HCT116 (cell line): ENCODE results near the gene NEURL2. TPM values are rescaled to one million over a fixed set of nuclear protein-coding genes. Genes with fewer than 3 reads are reported as not detected.

ENCODE experiments used
- ATAC-seq: fragments of 200-7000 bp; cut with Tn5 transposase; 2 replicates; pipeline ENCODE4 v1.9.1; 2020; ENCODE audit warnings: mild to moderate bottlenecking, moderate library complexity
- BruUV-seq: library from RNA; stranded (reverse); fragments of 400-500 nt; replicated peaks from 2 replicates; lab custom pipeline; 2021; lab: Mats Ljungman, UMichigan
- CTCF ChIA-PET: fragments of 300-600 bp; sonication (Branson Sonifier 250); formaldehyde crosslinking; loops from one replicate; lab custom pipeline; 2021; ENCODE audit warnings: antibody characterized with exemption; lab: Charles Lee
- POLR2A ChIA-PET: fragments of 300-600, 350-600 bp; sonication (Branson Sonifier 250); formaldehyde crosslinking; loops from one replicate; lab custom pipeline; 2021; ENCODE audit warnings: antibody characterized with exemption; lab: Charles Lee
- RAD21 ChIA-PET, 2 experiments: fragments of 300-600 bp; sonication (Branson Sonifier 250); formaldehyde crosslinking; loops; one replicate each; lab custom pipeline; 2023; ENCODE audit warnings: low total read pairs in 2 of 2; ENCODE audit not compliant: uncharacterized antibody in 2 of 2, unreplicated experiment in 2 of 2, low non-redundant PET in 1 of 2; lab: Charles Lee
- DNase-seq: peaks from one replicate; pipeline ENCODE4 v3.0.0-alpha.2; 2010; ENCODE audit warnings: low read depth, low spot score
- H2AFZ ChIP-seq: fragments of 200-600 bp; shearing (Covaris generic), sonication (generic); 2 replicates; pipeline ENCODE4 v1.6.1; 2017; ENCODE audit warnings: low read depth, mixed run types, mixed read lengths, antibody characterized with exemption, low read length; ENCODE audit not compliant: poor library complexity, severe bottlenecking
- H3K27ac ChIP-seq: 2 replicates; pipeline ENCODE4 v1.5.1; 2012; ENCODE audit warnings: low read depth, low read length
- H3K27me3 ChIP-seq: fragments of 200-600 bp; sonication (generic); 2 replicates; pipeline ENCODE4 v1.6.1; 2016; ENCODE audit warnings: mixed run types, low read length, mixed read lengths; ENCODE audit not compliant: insufficient read depth
- H3K36me3 ChIP-seq, 2 experiments: fragments of 200-500 bp in 1 of 2; fragments of 200-600 bp in 1 of 2; sonication (Bioruptor generic) in 1 of 2; sonication (generic) in 1 of 2; 2 replicates each; pipeline versions ENCODE4 v1.5.1 to v1.6.1; 2014 to 2016; ENCODE audit warnings: low read length in 2 of 2, inconsistent platforms in 1 of 2, mixed read lengths in 1 of 2, mixed run types in 1 of 2; ENCODE audit not compliant: insufficient read depth in 2 of 2, control insufficient read depth in 1 of 2
- H3K4me1 ChIP-seq, 2 experiments: fragments of 200-600 bp in 1 of 2; sonication (generic) in 1 of 2; 2 replicates each; pipeline versions ENCODE4 v1.5.1 to v1.6.1; 2012 to 2017; ENCODE audit warnings: low read length in 2 of 2, inconsistent platforms in 1 of 2, mild to moderate bottlenecking in 1 of 2, mixed read lengths in 1 of 2, mixed run types in 1 of 2, moderate library complexity in 1 of 2; ENCODE audit not compliant: insufficient read depth in 2 of 2, control insufficient read depth in 1 of 2
- H3K4me2 ChIP-seq: fragments of 200-600 bp; sonication (generic); 2 replicates; pipeline ENCODE4 v1.6.1; 2017; ENCODE audit warnings: mixed run types, low read length, mixed read lengths
- H3K4me3 ChIP-seq, 2 experiments: fragments of 200-600 bp in 1 of 2; sonication (generic) in 1 of 2; replicated peaks in 1 of 2; 2 replicates each; pipeline ENCODE4 v1.5.1; 2011 to 2016; ENCODE audit warnings: low read length in 2 of 2, control low read depth in 1 of 2, low read depth in 1 of 2, mild to moderate bottlenecking in 1 of 2, mixed read lengths in 1 of 2, mixed run types in 1 of 2
- H3K79me2 ChIP-seq: fragments of 200-600 bp; sonication (generic); 2 replicates; pipeline ENCODE4 v1.6.1; 2017; ENCODE audit warnings: mild to moderate bottlenecking, mixed run types, low read length, moderate library complexity, mixed read lengths; ENCODE audit not compliant: insufficient read depth
- H3K9ac ChIP-seq: fragments of 200-600 bp; sonication (generic); 2 replicates; pipeline ENCODE4 v1.6.1; 2016; ENCODE audit warnings: low read length, mixed read lengths
- H3K9me2 ChIP-seq: fragments of 200-600 bp; sonication (generic), shearing (Covaris generic); 2 replicates; pipeline ENCODE4 v1.6.1; 2017; ENCODE audit warnings: mixed run types, mild to moderate bottlenecking, moderate library complexity; ENCODE audit not compliant: insufficient read depth
- H3K9me3 ChIP-seq, 2 experiments: fragments of 200-500 bp in 1 of 2; fragments of 200-600 bp in 1 of 2; sonication (Bioruptor generic) in 1 of 2; sonication (generic) in 1 of 2; 2 replicates each; pipeline ENCODE4 v1.6.1; 2014 to 2017; ENCODE audit warnings: low read length in 2 of 2, mixed read lengths in 2 of 2, inconsistent platforms in 1 of 2, low read depth in 1 of 2, mild to moderate bottlenecking in 1 of 2, mixed run types in 1 of 2, moderate library complexity in 1 of 2; ENCODE audit not compliant: control insufficient read depth in 1 of 2, insufficient read depth in 1 of 2
- H4K20me1 ChIP-seq: fragments of 200-600 bp; sonication (generic), shearing (Covaris generic); 2 replicates; pipeline ENCODE4 v1.6.1; 2017; ENCODE audit warnings: mixed run types, mild to moderate bottlenecking, moderate library complexity; ENCODE audit not compliant: insufficient read depth
- CBX3 ChIP-seq: IDR thresholded peaks from 2 replicates; pipeline ENCODE4 v1.6.1; 2012; ENCODE audit warnings: low read depth
- EGR1 ChIP-seq: IDR thresholded peaks from 2 replicates; pipeline ENCODE4 v1.6.1; 2012; ENCODE audit warnings: low read depth
- ELF1 ChIP-seq: IDR thresholded peaks from 2 replicates; pipeline ENCODE4 v1.6.1; 2012; ENCODE audit warnings: low read depth, borderline replicate concordance
- EZH2phosphoT487 ChIP-seq: fragments of 200-600 bp; IDR thresholded peaks from 2 replicates; pipeline ENCODE4 v1.6.1; 2018; ENCODE audit warnings: antibody characterized with exemption, borderline replicate concordance
- POLR2A ChIP-seq: IDR thresholded peaks from 2 replicates; pipeline ENCODE4 v1.7.0; 2011; ENCODE audit warnings: borderline replicate concordance; ENCODE audit not compliant: insufficient read depth, insufficient read length; ENCODE audit errors: extremely low read depth
- POLR2AphosphoS5 ChIP-seq: IDR thresholded peaks from 2 replicates; pipeline ENCODE4 v1.6.1; 2011; ENCODE audit warnings: mild to moderate bottlenecking, low read depth, low read length, moderate library complexity
- RAD21 ChIP-seq: IDR thresholded peaks from 2 replicates; pipeline ENCODE4 v1.6.1; 2012; ENCODE audit warnings: low read depth, mild to moderate bottlenecking
- ZBTB33 ChIP-seq: IDR thresholded peaks from 2 replicates; pipeline ENCODE4 v1.6.1; 2011; ENCODE audit warnings: mild to moderate bottlenecking, low read length, moderate library complexity; ENCODE audit not compliant: insufficient replicate concordance; ENCODE audit errors: extremely low read depth
- ZFX ChIP-seq: fragments of 450-650 bp; IDR thresholded peaks from 2 replicates; pipeline ENCODE4 v1.6.1; 2017
- ZNF274 ChIP-seq: fragments of 200-500 bp; sonication (Bioruptor generic); IDR thresholded peaks from 2 replicates; pipeline ENCODE4 v1.6.1; 2014; ENCODE audit warnings: mild to moderate bottlenecking, low read depth, low read length, inconsistent platforms
- intact Hi-C: fragments of 100-400 bp; cut with micrococcal nuclease; formaldehyde crosslinking; loops from 2 replicates; pipeline ENCODE4 v1.10.0; 2022
- total RNA-seq: library from RNA; stranded (reverse); gene quantifications from one replicate; pipeline ENCODE4 v1.2.1, GENCODE V29; 2021; ENCODE audit not compliant: unreplicated experiment
- TF ChIP-seq, protein P1 (sequence below): IDR thresholded peaks from 2 replicates; pipeline ENCODE4 v1.6.1; 2012
- TF ChIP-seq, protein P2 (sequence below): IDR thresholded peaks from 2 replicates; pipeline ENCODE4 v1.6.1; 2012; ENCODE audit warnings: low read depth

The NEURL2 gene
- total RNA-seq, 1 experiment from 2014 or later, result 0.96 TPM

GRCh38 chr20:45897289-45897688 is 6.3 kb upstream of the NEURL2 start:
- no peak for ATAC-seq
- TF ChIP-seq EZH2phosphoT487, result no peak
- no peak for TF ChIP-seq EGR1
- no peak for TF ChIP-seq ZFX
- no peak for TF ChIP-seq CBX3
- TF ChIP-seq RAD21, result no peak
- TF ChIP-seq ZBTB33, result no peak
- ChIA-PET POLR2A (no interaction called here), CTCF (no interaction called here), RAD21 (no interaction called here)
- DNase-seq, result no peak
- no peak overlapping the region for H3K27ac ChIP-seq
- H4K20me1 ChIP-seq, result no peaks in the 10 kb centered on the region
- no peak overlapping the region for H3K9ac ChIP-seq
- H3K4me2 ChIP-seq, result no peak overlapping the region
- intact Hi-C loops, result no loop called here
- no TSS peak for BruUV-seq
- H3K27me3 ChIP-seq, result no peaks in the 10 kb centered on the region
- no peaks in the 10 kb centered on the region for H3K9me2 ChIP-seq
- H3K9me3 ChIP-seq, result no peaks in the 10 kb centered on the region
- peaks cover 2 to 4% of the 10 kb centered on the region in 2 experiments; a peak in 3 of 4 replicates for H3K4me1 ChIP-seq
- peaks cover 6 to 21% of the 10 kb centered on the region in 2 experiments; a peak in 3 of 4 replicates for H3K36me3 ChIP-seq
- H3K79me2 ChIP-seq, result no peaks in the 10 kb centered on the region
- no peak overlapping the region for H2AFZ ChIP-seq
- H3K4me3 ChIP-seq, result no peak overlapping the region

DNA sequence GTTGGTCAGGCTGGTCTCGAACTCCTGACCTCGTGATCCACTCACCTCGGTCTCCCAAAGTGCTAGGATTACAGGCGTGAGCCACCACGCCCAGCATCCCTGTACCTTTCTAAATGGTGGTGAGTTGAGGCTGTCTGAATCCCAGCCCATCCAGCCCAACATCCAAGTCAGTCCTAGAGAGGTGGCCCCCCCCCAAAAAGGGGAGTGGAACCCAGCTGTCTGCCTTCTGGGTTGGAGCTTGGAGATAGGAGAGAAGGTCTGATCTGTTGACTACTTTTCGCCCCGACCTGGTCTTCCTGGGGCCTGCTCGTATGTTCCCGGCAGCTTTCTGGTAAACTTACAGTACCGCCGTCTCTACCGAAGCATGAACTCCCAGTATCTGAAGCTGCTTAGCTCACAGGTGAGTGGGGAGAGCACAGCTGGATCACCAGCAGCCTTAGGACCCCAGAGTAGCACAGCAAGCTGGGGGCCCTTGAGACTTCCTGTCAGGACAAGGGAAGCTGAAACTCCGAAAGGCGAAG is 5.7 kb upstream of the NEURL2 start:
- Histone ChIP-seq H3K9me2 (no peaks in the 10 kb centered on the region), H3K4me2 (no peak overlapping the region), H3K4me3 (no peak overlapping the region), H4K20me1 (no peaks in the 10 kb centered on the region), H3K36me3 (peaks cover 6 to 21% of the 10 kb centered on the region in 2 experiments; a peak in 3 of 4 replicates), H3K27me3 (no peaks in the 10 kb centered on the region), H3K27ac (no peak overlapping the region), H3K4me1 (peaks cover 7 to 10% of the 10 kb centered on the region in 2 experiments; a peak in 3 of 4 replicates), H2AFZ (no peak overlapping the region), H3K9ac (no peak overlapping the region), H3K79me2 (peaks cover 2% of the 10 kb centered on the region; the same call in 1 of the 2 replicates), H3K9me3 (no peaks in the 10 kb centered on the region)
- POLR2A ChIA-PET, result no interaction called here
- DNase-seq, result no peak
- CTCF ChIA-PET, result no interaction called here
- RAD21 ChIA-PET, result no interaction called here
- intact Hi-C loops, result no loop called here
- TF ChIP-seq ZNF274, result no peak
- TF ChIP-seq EGR1, result no peak
- TF ChIP-seq, protein P1, sequence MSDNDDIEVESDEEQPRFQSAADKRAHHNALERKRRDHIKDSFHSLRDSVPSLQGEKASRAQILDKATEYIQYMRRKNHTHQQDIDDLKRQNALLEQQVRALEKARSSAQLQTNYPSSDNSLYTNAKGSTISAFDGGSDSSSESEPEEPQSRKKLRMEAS, result no peak
- TF ChIP-seq EZH2phosphoT487, result no peak
- no peak for TF ChIP-seq ELF1
- TF ChIP-seq ZBTB33, result no peak
- no peak for TF ChIP-seq POLR2A
- TF ChIP-seq, protein P2, sequence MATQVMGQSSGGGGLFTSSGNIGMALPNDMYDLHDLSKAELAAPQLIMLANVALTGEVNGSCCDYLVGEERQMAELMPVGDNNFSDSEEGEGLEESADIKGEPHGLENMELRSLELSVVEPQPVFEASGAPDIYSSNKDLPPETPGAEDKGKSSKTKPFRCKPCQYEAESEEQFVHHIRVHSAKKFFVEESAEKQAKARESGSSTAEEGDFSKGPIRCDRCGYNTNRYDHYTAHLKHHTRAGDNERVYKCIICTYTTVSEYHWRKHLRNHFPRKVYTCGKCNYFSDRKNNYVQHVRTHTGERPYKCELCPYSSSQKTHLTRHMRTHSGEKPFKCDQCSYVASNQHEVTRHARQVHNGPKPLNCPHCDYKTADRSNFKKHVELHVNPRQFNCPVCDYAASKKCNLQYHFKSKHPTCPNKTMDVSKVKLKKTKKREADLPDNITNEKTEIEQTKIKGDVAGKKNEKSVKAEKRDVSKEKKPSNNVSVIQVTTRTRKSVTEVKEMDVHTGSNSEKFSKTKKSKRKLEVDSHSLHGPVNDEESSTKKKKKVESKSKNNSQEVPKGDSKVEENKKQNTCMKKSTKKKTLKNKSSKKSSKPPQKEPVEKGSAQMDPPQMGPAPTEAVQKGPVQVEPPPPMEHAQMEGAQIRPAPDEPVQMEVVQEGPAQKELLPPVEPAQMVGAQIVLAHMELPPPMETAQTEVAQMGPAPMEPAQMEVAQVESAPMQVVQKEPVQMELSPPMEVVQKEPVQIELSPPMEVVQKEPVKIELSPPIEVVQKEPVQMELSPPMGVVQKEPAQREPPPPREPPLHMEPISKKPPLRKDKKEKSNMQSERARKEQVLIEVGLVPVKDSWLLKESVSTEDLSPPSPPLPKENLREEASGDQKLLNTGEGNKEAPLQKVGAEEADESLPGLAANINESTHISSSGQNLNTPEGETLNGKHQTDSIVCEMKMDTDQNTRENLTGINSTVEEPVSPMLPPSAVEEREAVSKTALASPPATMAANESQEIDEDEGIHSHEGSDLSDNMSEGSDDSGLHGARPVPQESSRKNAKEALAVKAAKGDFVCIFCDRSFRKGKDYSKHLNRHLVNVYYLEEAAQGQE, result no peak
- no peak for TF ChIP-seq ZFX
- TF ChIP-seq POLR2AphosphoS5, result no peak
- no TSS peak for BruUV-seq
- ATAC-seq, result no peak
